Stimulated activated CD4-positive, alpha-beta T cell treated with anti-CD3 and anti-CD28 coated beads, Interleukin-4, amount 100 ng/mL, for 24 hours (primary cell): ENCODE results near the gene SUSD4.
"Not testable (repeated sequence)": the region's sequence is repeated elsewhere in the genome, so short reads cannot be mapped to it uniquely, and the experiment has no call there.

Experiments
- DNase-seq: peaks from one replicate; pipeline ENCODE4 v3.0.0-alpha.2; 2020

The SUSD4 gene

GRCh38 chr1:223363856-223364684 is at the start of gene SUSD4:
TSS of gene SUSD4 (minus strand) at chr1:223364176. CDS start at chr1:223363425, 751 bp downstream.
- DNase-seq, result peak; percentile 59

GRCh38 chr1:223413216-223413615 is 49.2 kb upstream of the SUSD4 start:
- no peak for DNase-seq

- DNase-seq, result no peak
These were observed 47.7 kb upstream of the SUSD4 start for GRCh38 chr1:223411710-223412109.

- no peak for DNase-seq
These were observed 47.3 kb upstream of the SUSD4 start for GRCh38 chr1:223411309-223411708.

- DNase-seq, result no peak
These were observed 46.1 kb upstream of the SUSD4 start for GRCh38 chr1:223410036-223410435.

- DNase-seq, result no peak
These were observed 41.5 kb upstream of the SUSD4 start for GRCh38 chr1:223405507-223405906.

GRCh38 chr1:223403184-223403815 is 39.3 kb upstream of the SUSD4 start:
- DNase-seq, result no peak

- DNase-seq, result no peak
These were observed 38.8 kb upstream of the SUSD4 start for GRCh38 chr1:223402790-223403142.

GRCh38 chr1:223401873-223402789 is 38.2 kb upstream of the SUSD4 start:
- peak; percentile 35 for DNase-seq

GRCh38 chr1:223399393-223399792 is 35.4 kb upstream of the SUSD4 start:
- DNase-seq, result not testable (repeated sequence)

GRCh38 chr1:223394706-223395105 is 30.7 kb upstream of the SUSD4 start:
- no peak for DNase-seq

- DNase-seq, result no peak
These were observed 30.3 kb upstream of the SUSD4 start for GRCh38 chr1:223394242-223394641.

- no peak for DNase-seq
These were observed 29.6 kb upstream of the SUSD4 start, which contains the start of gene CCDC185 for GRCh38 chr1:223393275-223394214. TSS of gene CCDC185 (plus strand) at chr1:223393415. CDS start at chr1:223393476, 61 bp downstream.

- no peak for DNase-seq
These were observed 26.6 kb upstream of the SUSD4 start for GRCh38 chr1:223390618-223391017.

- DNase-seq, result no peak
These were observed 22.0 kb upstream of the SUSD4 start for GRCh38 chr1:223386013-223386412.

- DNase-seq, result no peak
These were observed 14.8 kb upstream of the SUSD4 start for GRCh38 chr1:223378754-223379153.

GRCh38 chr1:223374064-223374610 is 10.2 kb upstream of the SUSD4 start:
- DNase-seq, result no peak

GRCh38 chr1:223364685-223365382 is 858 bp upstream of the SUSD4 start:
- peak; percentile 17 for DNase-seq

- DNase-seq, result peak; percentile 34
These were observed 720 bp downstream of the SUSD4 start for GRCh38 chr1:223363057-223363855.

GRCh38 chr1:223358826-223359225 is 5.2 kb downstream of the SUSD4 start:
- no peak for DNase-seq
